Progenitor cell of endocrine pancreas (in vitro differentiated cells): ENCODE measurements around the gene NOS1AP. TPM values are rescaled to one million over a fixed set of nuclear protein-coding genes. Genes with fewer than 3 reads are reported as not detected.

Experiments
- DNase-seq: peaks from one replicate; pipeline ENCODE4 v3.0.0; 2021; ENCODE audit warnings: low spot score; ENCODE audit not compliant: unreplicated experiment
- H3K27ac Mint-ChIP-seq: 2 replicates; pipeline ENCODE4 v1.8.0; 2021; ENCODE audit warnings: mild to moderate bottlenecking, moderate library complexity, mixed read lengths
- H3K27me3 Mint-ChIP-seq: 2 replicates; pipeline ENCODE4 v1.8.0; 2021; ENCODE audit warnings: mixed read lengths
- H3K36me3 Mint-ChIP-seq: 2 replicates; pipeline ENCODE4 v1.8.0; 2022; ENCODE audit warnings: mixed read lengths; ENCODE audit not compliant: insufficient read depth
- H3K4me1 Mint-ChIP-seq: 2 replicates; pipeline ENCODE4 v1.8.0; 2021; ENCODE audit warnings: low read depth, mixed read lengths
- H3K4me3 Mint-ChIP-seq: 2 replicates; pipeline ENCODE4 v1.8.0; 2021; ENCODE audit warnings: low read depth, mild to moderate bottlenecking, moderate library complexity, mixed read lengths
- H3K9me3 Mint-ChIP-seq: 2 replicates; pipeline ENCODE4 v1.8.0; 2021; ENCODE audit warnings: low read depth, mixed read lengths
- total RNA-seq: library from RNA; stranded (reverse); gene quantifications from 2 replicates; pipeline ENCODE4 v1.2.1, GENCODE V29; 2021
- TF ChIP-seq, protein P1 (sequence below): fragments of 200-600 bp; sonication (generic); IDR thresholded peaks from one replicate; pipeline ENCODE4 v1.5.0; 2021; ENCODE audit warnings: antibody characterized with exemption, mild to moderate bottlenecking; ENCODE audit not compliant: unreplicated experiment

Gene NOS1AP
- total RNA-seq, 1 donor from 2014 or later: 5.6 TPM

GRCh38 chr1:162314206-162314605, 244.7 kb downstream of the NOS1AP start:
- Mint-ChIP-seq H3K36me3 (no peaks in the 10 kb centered on the region), H3K9me3 (no peaks in the 10 kb centered on the region), H3K27ac (no peak overlapping the region), H3K4me3 (no peak overlapping the region), H3K4me1 (peaks cover 12% of the 10 kb centered on the region), H3K27me3 (no peaks in the 10 kb centered on the region)
- DNase-seq: no peak
- TF ChIP-seq, protein P1, sequence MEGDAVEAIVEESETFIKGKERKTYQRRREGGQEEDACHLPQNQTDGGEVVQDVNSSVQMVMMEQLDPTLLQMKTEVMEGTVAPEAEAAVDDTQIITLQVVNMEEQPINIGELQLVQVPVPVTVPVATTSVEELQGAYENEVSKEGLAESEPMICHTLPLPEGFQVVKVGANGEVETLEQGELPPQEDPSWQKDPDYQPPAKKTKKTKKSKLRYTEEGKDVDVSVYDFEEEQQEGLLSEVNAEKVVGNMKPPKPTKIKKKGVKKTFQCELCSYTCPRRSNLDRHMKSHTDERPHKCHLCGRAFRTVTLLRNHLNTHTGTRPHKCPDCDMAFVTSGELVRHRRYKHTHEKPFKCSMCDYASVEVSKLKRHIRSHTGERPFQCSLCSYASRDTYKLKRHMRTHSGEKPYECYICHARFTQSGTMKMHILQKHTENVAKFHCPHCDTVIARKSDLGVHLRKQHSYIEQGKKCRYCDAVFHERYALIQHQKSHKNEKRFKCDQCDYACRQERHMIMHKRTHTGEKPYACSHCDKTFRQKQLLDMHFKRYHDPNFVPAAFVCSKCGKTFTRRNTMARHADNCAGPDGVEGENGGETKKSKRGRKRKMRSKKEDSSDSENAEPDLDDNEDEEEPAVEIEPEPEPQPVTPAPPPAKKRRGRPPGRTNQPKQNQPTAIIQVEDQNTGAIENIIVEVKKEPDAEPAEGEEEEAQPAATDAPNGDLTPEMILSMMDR: no peak

DNA sequence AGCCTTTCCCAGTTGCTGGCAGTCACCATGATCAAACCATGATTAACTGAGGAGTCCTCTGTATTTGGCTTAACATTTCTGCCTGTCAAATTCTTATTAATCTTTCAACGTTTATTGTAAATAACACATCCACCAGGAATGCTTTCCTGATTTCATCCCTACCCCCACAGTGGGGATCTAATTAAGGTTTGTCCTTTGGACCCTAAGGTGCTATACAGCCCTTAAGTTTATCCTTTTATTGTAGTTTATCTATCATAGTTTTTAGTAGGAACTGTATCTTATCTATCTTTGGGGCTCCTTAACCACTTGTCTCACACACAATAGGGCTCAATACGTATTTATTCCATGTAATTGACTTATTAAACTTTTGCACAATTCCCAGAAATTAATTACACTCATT, 246.2 kb downstream of the NOS1AP start:
- Mint-ChIP-seq H3K36me3 (no peaks in the 10 kb centered on the region), H3K4me3 (no peak overlapping the region), H3K27ac (no peak overlapping the region), H3K4me1 (peaks cover 12% of the 10 kb centered on the region), H3K9me3 (no peaks in the 10 kb centered on the region), H3K27me3 (no peaks in the 10 kb centered on the region)
- TF ChIP-seq, protein P1: no peak
- DNase-seq: no peak

GRCh38 chr1:162316187-162316586, 246.7 kb downstream of the NOS1AP start:
- peaks cover 12% of the 10 kb centered on the region for H3K4me1 Mint-ChIP-seq
- no peak overlapping the region for H3K4me3 Mint-ChIP-seq
- no peak for DNase-seq
- no peaks in the 10 kb centered on the region for H3K36me3 Mint-ChIP-seq
- H3K27ac Mint-ChIP-seq: no peak overlapping the region
- H3K27me3 Mint-ChIP-seq: no peaks in the 10 kb centered on the region
- TF ChIP-seq, protein P1: no peak
- no peaks in the 10 kb centered on the region for H3K9me3 Mint-ChIP-seq

DNA sequence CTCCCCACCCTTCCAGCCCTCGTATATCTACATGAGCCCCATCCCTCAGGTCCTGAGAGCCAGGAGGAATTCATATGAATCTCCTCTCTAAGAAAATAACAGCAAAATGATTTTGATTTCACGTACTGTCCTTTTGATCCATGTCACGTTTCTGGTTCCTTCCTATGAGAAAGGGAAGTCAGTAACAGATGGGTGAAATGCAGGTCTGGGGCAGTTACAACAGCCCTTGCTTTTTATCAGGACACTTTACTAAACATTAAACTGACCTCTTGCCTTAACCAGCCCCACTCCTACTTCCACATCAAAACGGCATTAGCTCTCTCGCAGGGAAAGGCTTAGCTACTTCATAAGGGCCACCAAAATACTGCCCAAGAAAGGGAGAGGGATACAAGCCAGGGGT, 248.1 kb downstream of the NOS1AP start:
- TF ChIP-seq, protein P1: no peak
- Mint-ChIP-seq H3K36me3 (no peaks in the 10 kb centered on the region), H3K27ac (no peak overlapping the region), H3K9me3 (no peaks in the 10 kb centered on the region), H3K4me1 (peaks cover 12% of the 10 kb centered on the region), H3K27me3 (no peaks in the 10 kb centered on the region), H3K4me3 (no peak overlapping the region)
- DNase-seq: no peak

DNA sequence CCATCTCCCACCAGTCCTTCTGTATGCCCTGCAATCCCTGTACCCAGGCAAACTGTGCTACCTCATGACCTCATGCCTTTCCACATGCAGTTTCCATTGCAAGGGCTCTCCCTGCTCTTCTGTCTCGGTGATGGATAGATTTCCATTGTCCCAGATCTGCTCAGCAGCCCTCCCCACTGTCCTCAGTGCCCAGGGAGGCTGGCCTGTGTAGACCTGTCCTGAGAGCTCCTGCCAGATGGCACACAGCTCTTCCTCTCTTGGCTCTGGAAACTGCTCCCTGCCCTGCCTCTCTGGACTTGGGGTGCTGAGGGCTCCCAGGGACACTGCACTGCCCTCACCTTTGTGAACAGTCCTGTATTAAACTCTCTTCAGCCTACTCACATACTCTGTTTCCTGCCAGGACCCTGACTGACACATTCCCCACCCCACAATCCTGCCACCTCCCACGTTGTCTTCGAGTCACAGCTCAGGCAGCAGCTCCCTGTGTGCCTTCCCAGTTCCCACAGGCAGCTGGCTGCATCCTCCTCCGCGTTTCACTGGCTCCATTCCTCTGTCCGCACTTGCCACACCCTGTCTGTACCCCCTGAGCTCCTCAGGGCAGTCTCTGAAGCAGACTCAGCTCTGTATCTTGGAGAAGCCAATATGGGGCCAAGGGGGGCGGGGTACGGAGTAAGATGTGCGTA, 250.1 kb downstream of the NOS1AP start:
- Mint-ChIP-seq H3K4me3 (no peak overlapping the region), H3K9me3 (no peaks in the 10 kb centered on the region), H3K27ac (no peak overlapping the region), H3K36me3 (no peaks in the 10 kb centered on the region), H3K27me3 (no peaks in the 10 kb centered on the region), H3K4me1 (peaks cover 12% of the 10 kb centered on the region)
- DNase-seq: no peak
- TF ChIP-seq, protein P1: no peak
